GM13977 (cell line): ENCODE results near the gene CDK6.
A peak's percentile ranks its signal among the peaks of the same experiment; 100 is the strongest.

Experiments
- DNase-seq: peaks from one replicate; pipeline ENCODE4 v3.0.0; 2012; ENCODE audit warnings: low spot score
- in situ Hi-C: fragments of 300-500 bp; cut with MboI; formaldehyde crosslinking; loops from one replicate; pipeline ENCODE4 v1.12.0; 2022; ENCODE audit warnings: low sequenced_read_pairs, low pct_unique_long_range_greater_than_20kb, mixed read lengths, inconsistent platforms; ENCODE audit not compliant: unreplicated experiment
- TF ChIP-seq, protein P1 (sequence below): IDR thresholded peaks from 2 replicates; pipeline ENCODE4 v1.5.1; 2012; ENCODE audit warnings: mild to moderate bottlenecking, control low read depth; ENCODE audit not compliant: insufficient read depth; ENCODE audit errors: extremely low read depth, missing control alignments

Gene CDK6

DNA sequence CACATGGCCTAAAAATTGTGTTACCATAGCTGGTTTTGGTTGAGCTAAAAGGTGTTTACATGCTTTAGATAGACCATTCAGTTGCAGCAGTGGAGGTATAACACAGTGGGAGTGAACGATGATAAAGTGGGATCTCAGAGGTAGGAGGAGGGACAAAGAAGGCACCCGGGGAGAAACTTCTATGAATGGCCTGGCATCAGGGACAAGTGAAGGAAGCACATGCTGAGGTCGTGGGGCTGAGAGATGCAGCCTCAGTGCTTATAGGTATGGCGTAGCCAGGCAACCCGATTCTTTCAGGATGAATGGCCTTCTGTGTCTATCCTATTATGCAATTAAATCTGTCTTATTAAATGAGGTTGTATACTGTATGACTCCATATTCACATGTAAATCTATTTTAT, 3.9 kb upstream of the CDK6 start:
- in situ Hi-C loops, result loop anchor here (25.0 kb wide), 1 partner anchor 222 kb away; no protein-coding TSS in a partner anchor
- TF ChIP-seq, protein P1, sequence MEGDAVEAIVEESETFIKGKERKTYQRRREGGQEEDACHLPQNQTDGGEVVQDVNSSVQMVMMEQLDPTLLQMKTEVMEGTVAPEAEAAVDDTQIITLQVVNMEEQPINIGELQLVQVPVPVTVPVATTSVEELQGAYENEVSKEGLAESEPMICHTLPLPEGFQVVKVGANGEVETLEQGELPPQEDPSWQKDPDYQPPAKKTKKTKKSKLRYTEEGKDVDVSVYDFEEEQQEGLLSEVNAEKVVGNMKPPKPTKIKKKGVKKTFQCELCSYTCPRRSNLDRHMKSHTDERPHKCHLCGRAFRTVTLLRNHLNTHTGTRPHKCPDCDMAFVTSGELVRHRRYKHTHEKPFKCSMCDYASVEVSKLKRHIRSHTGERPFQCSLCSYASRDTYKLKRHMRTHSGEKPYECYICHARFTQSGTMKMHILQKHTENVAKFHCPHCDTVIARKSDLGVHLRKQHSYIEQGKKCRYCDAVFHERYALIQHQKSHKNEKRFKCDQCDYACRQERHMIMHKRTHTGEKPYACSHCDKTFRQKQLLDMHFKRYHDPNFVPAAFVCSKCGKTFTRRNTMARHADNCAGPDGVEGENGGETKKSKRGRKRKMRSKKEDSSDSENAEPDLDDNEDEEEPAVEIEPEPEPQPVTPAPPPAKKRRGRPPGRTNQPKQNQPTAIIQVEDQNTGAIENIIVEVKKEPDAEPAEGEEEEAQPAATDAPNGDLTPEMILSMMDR, result no peak
- no peak for DNase-seq

DNA sequence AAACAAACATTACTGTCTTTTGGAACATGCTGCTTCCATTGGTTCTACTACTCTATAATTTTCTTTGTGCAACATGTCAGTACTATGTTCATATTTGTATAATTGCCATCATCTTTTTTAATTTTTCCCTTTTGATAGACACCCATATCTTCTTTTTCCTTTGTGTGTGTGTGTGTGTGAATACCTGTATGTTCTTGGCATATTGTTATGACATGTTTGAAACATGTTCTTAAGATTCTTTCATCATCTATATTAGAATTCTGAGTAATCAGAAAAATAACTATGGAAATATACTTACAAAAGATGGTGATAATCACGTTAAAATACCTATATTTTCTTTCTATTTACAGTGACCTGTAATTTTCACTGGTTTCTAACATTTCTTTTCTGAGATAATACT, 3.5 kb upstream of the CDK6 start:
- no peak for DNase-seq
- TF ChIP-seq, protein P1, result no peak
- in situ Hi-C loops, result loop anchor here (10.0 to 25.0 kb wide), 2 partner anchors 215 to 222 kb away; no protein-coding TSS in a partner anchor

DNA sequence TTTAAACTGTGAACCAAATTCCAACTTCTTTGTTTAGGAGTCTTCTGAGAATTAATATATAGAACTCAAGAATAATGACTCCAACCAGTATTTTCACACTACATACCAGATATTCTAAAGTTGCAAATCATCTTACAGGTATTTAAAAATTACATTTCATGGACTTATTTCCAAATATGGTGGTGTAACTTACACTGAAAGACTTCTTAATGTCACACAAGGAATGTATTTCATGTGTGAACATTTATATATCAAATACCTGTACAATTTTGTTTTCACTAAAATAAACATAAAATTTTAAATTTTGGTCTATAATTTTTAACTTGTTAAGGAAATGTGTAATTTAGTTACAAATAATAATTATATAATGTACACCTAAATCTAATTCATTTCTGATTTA, 2.6 kb upstream of the CDK6 start:
- in situ Hi-C loops, result loop anchor here (10.0 to 25.0 kb wide), 2 partner anchors 214 to 223 kb away; no protein-coding TSS in a partner anchor
- no peak for DNase-seq

DNA sequence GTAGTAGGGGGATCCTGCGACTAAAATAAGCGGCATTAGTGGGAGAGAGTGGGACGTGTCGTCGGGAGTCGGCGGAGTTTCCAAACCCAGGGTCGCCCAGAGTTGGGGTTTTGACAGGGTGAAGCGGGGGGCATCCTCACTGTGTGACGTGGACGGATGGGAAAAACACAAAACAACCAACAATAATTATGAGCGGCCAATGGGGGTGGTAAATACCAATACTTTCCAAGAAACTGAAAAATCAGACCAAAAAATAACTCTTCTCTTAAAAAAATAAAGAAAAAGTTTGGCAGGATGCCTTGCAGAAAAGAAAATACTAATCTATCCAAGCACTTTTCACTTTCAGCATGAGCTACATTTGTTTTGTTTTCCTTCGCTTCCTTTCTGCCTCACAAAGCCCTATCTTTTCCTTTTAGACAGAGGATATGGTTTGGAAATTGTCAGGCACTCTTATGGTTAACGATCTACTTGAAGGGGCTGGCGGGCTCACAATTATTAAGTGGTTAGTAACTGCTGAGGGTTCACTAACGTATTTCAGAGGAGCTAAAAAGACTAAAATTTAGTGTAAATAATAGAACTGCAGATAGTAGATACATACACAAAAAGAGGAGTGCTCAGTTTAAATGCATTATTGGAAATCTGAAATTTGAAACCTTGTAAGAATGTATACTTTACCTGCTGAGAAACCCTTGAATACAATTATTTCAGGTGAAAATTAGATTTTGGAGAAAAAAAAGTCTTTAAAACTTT, 802 bp upstream of the CDK6 start:
- TF ChIP-seq, protein P1, result no peak
- no peak for DNase-seq
- in situ Hi-C loops, result loop anchor here (10.0 to 25.0 kb wide), 2 partner anchors 212 to 225 kb away; no protein-coding TSS in a partner anchor

More for the DNA sequence above, 2.6 kb upstream of the CDK6 start:
- TF ChIP-seq, protein P1, result no peak

DNA sequence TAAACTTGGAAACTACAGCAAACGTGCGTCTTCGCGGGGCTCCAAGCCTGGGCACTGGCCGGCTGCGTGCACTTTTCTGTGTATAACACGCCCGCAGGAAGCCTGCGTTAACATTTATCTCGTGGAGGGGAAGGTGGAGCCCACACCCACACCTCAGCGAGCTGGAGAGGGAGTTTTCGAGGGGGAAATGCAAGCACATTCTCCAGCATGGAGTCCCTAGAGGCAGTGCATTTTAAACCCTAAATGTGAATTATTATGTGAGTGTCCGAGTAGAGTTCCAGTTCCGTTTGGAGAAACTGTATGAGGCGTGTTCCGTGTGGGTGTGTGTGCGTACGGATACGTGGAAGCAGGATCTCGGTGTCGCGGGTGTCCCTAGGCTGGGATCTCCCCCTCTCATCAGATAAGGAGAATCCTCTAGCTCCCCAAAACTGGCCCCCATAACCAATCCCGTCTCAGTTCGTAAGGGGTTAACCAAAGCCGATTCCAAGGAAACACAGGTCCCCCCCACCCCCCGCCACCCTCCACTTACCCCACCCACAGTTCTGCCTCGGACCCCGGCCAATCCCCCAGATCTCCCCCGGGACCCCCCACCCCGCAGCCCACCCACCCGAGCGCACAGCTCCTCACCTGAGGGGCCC, 403 bp downstream of the CDK6 start:
- peak; percentile 38 for DNase-seq
- in situ Hi-C loops, result loop anchor here (10.0 to 25.0 kb wide), 2 partner anchors 211 to 226 kb away; no protein-coding TSS in a partner anchor
- TF ChIP-seq, protein P1, result no peak

DNA sequence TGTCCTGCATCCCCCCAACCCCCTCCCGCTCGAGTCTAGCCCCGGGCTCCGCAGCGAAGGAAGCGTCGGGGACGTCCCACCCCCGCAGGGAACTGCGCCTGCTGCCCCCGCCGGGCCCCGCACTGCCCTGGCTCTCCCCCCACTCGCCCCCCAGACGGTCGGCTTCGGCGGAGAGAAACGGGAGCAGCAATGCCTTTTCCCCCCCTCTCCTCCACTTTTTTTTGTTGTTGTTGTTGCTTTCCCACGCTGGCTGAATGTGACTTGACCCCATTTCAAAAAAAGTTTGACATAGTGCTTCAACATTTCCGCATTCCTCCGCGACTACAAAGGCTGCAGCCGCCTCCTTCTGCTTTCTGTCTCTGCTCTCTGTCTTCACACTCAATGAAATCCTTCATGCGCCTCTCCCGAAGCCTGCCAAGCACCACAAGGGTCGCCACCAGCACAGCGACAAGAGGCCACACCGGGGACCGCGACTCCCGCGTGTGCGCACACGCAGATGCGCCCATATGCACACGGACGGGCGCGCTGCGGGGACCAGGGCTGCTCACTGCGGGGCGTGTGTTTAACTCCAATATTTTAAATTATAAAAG, 1.0 kb downstream of the CDK6 start:
- TF ChIP-seq, protein P1, result no peak
- peak; percentile 65 for DNase-seq
- in situ Hi-C loops, result loop anchor here (10.0 to 25.0 kb wide), 2 partner anchors 211 to 227 kb away; no protein-coding TSS in a partner anchor
